Neural cell (in vitro differentiated cells): Measurements from ENCODE around the gene GRB2. TPM values are rescaled to one million over a fixed set of nuclear protein-coding genes. Genes with fewer than 3 reads are reported as not detected.

Experiments
- H2AFZ ChIP-seq: fragments of 200-600, 300-800 bp; sonication (generic), shearing (Covaris generic); 2 replicates; pipeline ENCODE4 v1.6.0; 2014; ENCODE audit warnings: low read depth, mild to moderate bottlenecking, antibody characterized with exemption, low read length, moderate library complexity
- H3F3A ChIP-seq: fragments of 200-600 bp; shearing (Covaris generic); 2 replicates; pipeline ENCODE4 v1.6.1; 2016; ENCODE audit warnings: mild to moderate bottlenecking, moderate library complexity, mixed read lengths, antibody characterized with exemption, low read length; ENCODE audit not compliant: insufficient read depth, poor library complexity, severe bottlenecking
- H3K27ac ChIP-seq: fragments of 200-600, 300-800 bp; sonication (generic), shearing (Covaris generic); 2 replicates; pipeline ENCODE4 v1.5.1; 2014; ENCODE audit warnings: mild to moderate bottlenecking, low read length, moderate library complexity
- H3K27me3 ChIP-seq: fragments of 300-800, 200-600 bp; sonication (generic), shearing (Covaris generic); 2 replicates; pipeline ENCODE4 v1.6.0; 2014; ENCODE audit warnings: mild to moderate bottlenecking, low read depth, low read length, moderate library complexity; ENCODE audit not compliant: insufficient read depth
- H3K36me3 ChIP-seq: fragments of 300-800, 200-600 bp; sonication (generic), shearing (Covaris generic); 2 replicates; pipeline ENCODE4 v1.5.1; 2014; ENCODE audit warnings: mild to moderate bottlenecking, antibody characterized with exemption, low read length, moderate library complexity; ENCODE audit not compliant: insufficient read depth
- H3K4me2 ChIP-seq: fragments of 300-800, 200-600 bp; sonication (generic), shearing (Covaris generic); 2 replicates; pipeline ENCODE4 v1.6.0; 2014; ENCODE audit warnings: mild to moderate bottlenecking, low read length
- H3K4me3 ChIP-seq: fragments of 300-800, 200-600 bp; sonication (generic), shearing (Covaris generic); 2 replicates; pipeline ENCODE4 v1.5.1; 2014; ENCODE audit warnings: mild to moderate bottlenecking, low read length, moderate library complexity
- H3K79me2 ChIP-seq: fragments of 200-600 bp; shearing (Covaris generic); replicated peaks from 2 replicates; pipeline ENCODE4 v1.6.0; 2014; ENCODE audit warnings: mild to moderate bottlenecking, low read length, moderate library complexity; ENCODE audit not compliant: insufficient read depth
- H3K9ac ChIP-seq: fragments of 300-800, 200-600 bp; sonication (generic), shearing (Covaris generic); 2 replicates; pipeline ENCODE4 v1.6.1; 2016; ENCODE audit warnings: mild to moderate bottlenecking, low read length, mixed read lengths
- H3K9me2 ChIP-seq: fragments of 200-600 bp; shearing (Covaris generic); 2 replicates; pipeline ENCODE4 v1.6.1; 2016; ENCODE audit warnings: mild to moderate bottlenecking, low read length, mixed read lengths; ENCODE audit not compliant: insufficient read depth
- H3K9me3 ChIP-seq: fragments of 200-600, 300-800 bp; sonication (generic), shearing (Covaris generic); 2 replicates; pipeline ENCODE4 v1.6.1; 2016; ENCODE audit warnings: mild to moderate bottlenecking, mixed run types, low read length, moderate library complexity, mixed read lengths
- H4K20me1 ChIP-seq: fragments of 200-600 bp; shearing (Covaris generic); 2 replicates; pipeline ENCODE4 v1.6.1; 2016; ENCODE audit warnings: mild to moderate bottlenecking, mixed run types; ENCODE audit not compliant: insufficient read depth
- EP300 ChIP-seq: fragments of 450-650 bp; conservative IDR thresholded peaks from 2 replicates; pipeline ENCODE4 v1.6.1; 2014; ENCODE audit warnings: antibody characterized with exemption, mild to moderate bottlenecking, moderate library complexity; ENCODE audit not compliant: poor library complexity, severe bottlenecking
- EZH2 ChIP-seq: fragments of 200-600, 300-800 bp; shearing (Covaris generic), sonication (generic); IDR thresholded peaks from 2 replicates; pipeline ENCODE4 v1.6.1; 2014; ENCODE audit warnings: antibody characterized with exemption, low read length, borderline replicate concordance, mild to moderate bottlenecking; ENCODE audit not compliant: insufficient read depth, poor library complexity, severe bottlenecking
- MXI1 ChIP-seq: fragments of 450-650 bp; conservative IDR thresholded peaks from 2 replicates; pipeline ENCODE4 v1.6.1; 2014; ENCODE audit warnings: antibody characterized with exemption, mild to moderate bottlenecking; ENCODE audit not compliant: poor library complexity, severe bottlenecking
- POLR2AphosphoS5 ChIP-seq: IDR thresholded peaks from 2 replicates; pipeline ENCODE4 v1.6.1; 2012
- RAD21 ChIP-seq: fragments of 450-650 bp; conservative IDR thresholded peaks from 2 replicates; pipeline ENCODE4 v1.6.1; 2014; ENCODE audit warnings: antibody characterized with exemption, mild to moderate bottlenecking, moderate library complexity
- REST ChIP-seq: IDR thresholded peaks from 2 replicates; pipeline ENCODE4 v1.6.1; 2012; ENCODE audit warnings: borderline replicate concordance
- SMC3 ChIP-seq: fragments of 450-650 bp; conservative IDR thresholded peaks from 2 replicates; pipeline ENCODE4 v1.6.1; 2014; ENCODE audit warnings: antibody characterized with exemption, mild to moderate bottlenecking, moderate library complexity; ENCODE audit not compliant: poor library complexity
- TAF1 ChIP-seq: IDR thresholded peaks from 2 replicates; pipeline ENCODE4 v1.6.1; 2012; ENCODE audit warnings: low read depth
- polyA plus RNA-seq: library from polyadenylated mRNA; depleted of rRNA; stranded (reverse); fragments of >200 nt; gene quantifications from 2 replicates; pipeline ENCODE4 v1.2.3, GENCODE V29; 2014
- TF ChIP-seq, protein P1 (sequence below): fragments of 450-650 bp; IDR thresholded peaks from 2 replicates; pipeline ENCODE4 v1.5.1; 2014; ENCODE audit warnings: antibody characterized with exemption, mild to moderate bottlenecking, moderate library complexity; ENCODE audit not compliant: poor library complexity, severe bottlenecking

GRB2 gene
- polyA plus RNA-seq, 1 donor from 2014 or later, result 134 TPM

DNA sequence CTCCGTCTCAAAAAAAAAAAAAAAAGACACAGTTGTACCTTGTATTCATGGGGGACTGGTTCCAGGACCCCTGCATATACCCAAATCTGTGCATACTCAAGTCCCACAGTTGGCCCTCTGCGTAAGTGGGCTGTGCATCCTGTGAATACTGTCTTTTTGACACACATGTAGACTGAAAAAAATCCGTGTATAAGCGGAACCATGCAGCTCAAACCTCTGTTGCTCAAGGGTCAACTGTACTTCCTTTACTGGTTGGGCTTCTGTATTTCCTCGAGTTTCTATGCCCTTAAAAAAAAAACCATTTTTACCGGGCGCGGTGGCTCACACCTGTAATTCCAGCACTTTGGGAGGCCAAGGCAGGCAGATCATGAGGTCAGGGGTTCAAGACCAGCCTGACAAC, 52.3 kb downstream of the GRB2 start:
- no peak overlapping the region for H3K9ac ChIP-seq
- H3K4me2 ChIP-seq, result no peak overlapping the region
- H3K27ac ChIP-seq, result no peak overlapping the region
- H4K20me1 ChIP-seq, result peaks cover 4% of the 10 kb centered on the region
- peaks cover 52% of the 10 kb centered on the region for H3K79me2 ChIP-seq
- H3K36me3 ChIP-seq, result no peaks in the 10 kb centered on the region
- no peak for TF ChIP-seq MXI1
- no peak for TF ChIP-seq SMC3
- no peak for TF ChIP-seq TAF1
- no peak for TF ChIP-seq EZH2
- TF ChIP-seq, protein P1, sequence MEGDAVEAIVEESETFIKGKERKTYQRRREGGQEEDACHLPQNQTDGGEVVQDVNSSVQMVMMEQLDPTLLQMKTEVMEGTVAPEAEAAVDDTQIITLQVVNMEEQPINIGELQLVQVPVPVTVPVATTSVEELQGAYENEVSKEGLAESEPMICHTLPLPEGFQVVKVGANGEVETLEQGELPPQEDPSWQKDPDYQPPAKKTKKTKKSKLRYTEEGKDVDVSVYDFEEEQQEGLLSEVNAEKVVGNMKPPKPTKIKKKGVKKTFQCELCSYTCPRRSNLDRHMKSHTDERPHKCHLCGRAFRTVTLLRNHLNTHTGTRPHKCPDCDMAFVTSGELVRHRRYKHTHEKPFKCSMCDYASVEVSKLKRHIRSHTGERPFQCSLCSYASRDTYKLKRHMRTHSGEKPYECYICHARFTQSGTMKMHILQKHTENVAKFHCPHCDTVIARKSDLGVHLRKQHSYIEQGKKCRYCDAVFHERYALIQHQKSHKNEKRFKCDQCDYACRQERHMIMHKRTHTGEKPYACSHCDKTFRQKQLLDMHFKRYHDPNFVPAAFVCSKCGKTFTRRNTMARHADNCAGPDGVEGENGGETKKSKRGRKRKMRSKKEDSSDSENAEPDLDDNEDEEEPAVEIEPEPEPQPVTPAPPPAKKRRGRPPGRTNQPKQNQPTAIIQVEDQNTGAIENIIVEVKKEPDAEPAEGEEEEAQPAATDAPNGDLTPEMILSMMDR, result no peak
- TF ChIP-seq RAD21, result no peak
- TF ChIP-seq REST, result no peak
- H3K27me3 ChIP-seq, result no peaks in the 10 kb centered on the region
- no peaks in the 10 kb centered on the region for H3K9me3 ChIP-seq
- H3K9me2 ChIP-seq, result no peaks in the 10 kb centered on the region
- H2AFZ ChIP-seq, result no peak overlapping the region
- H3F3A ChIP-seq, result no peaks in the 10 kb centered on the region
- no peak overlapping the region for H3K4me3 ChIP-seq

GRCh38 chr17:75352079-75352569, 53.4 kb downstream of the GRB2 start:
- H3K79me2 ChIP-seq, result peaks cover 55% of the 10 kb centered on the region
- TF ChIP-seq EZH2 (no peak), RAD21 (peak; percentile 36), POLR2AphosphoS5 (peak; percentile 85), TAF1 (no peak), MXI1 (peak; percentile 59), SMC3 (peak; percentile 30), EP300 (peak; percentile 77)
- no peaks in the 10 kb centered on the region for H3K27me3 ChIP-seq
- no peak overlapping the region for H2AFZ ChIP-seq
- peak overlapping the region; percentile 79 for H3K4me2 ChIP-seq
- H3K36me3 ChIP-seq, result no peaks in the 10 kb centered on the region
- H3K9me3 ChIP-seq, result no peaks in the 10 kb centered on the region
- peaks cover 4% of the 10 kb centered on the region for H4K20me1 ChIP-seq
- H3F3A ChIP-seq, result no peaks in the 10 kb centered on the region
- no peaks in the 10 kb centered on the region for H3K9me2 ChIP-seq
- peak overlapping the region; percentile 49 for H3K4me3 ChIP-seq
- H3K27ac ChIP-seq, result peak overlapping the region; percentile 72
- H3K9ac ChIP-seq, result peak overlapping the region; percentile 44
